Coronary artery (tissue), 2 donors: Measurements from ENCODE around the gene TUBGCP2.

ENCODE experiments used
- DNase-seq: peaks from one replicate; pipeline ENCODE4 v3.0.0-alpha.2; 2017; ENCODE audit warnings: low spot score
- H3K27ac ChIP-seq, 2 donors: fragments of 200-600 bp; sonication (generic); one replicate each; pipeline ENCODE4 v1.5.1; 2016 to 2019
- H3K4me3 ChIP-seq: fragments of 200-600 bp; sonication (generic); 2 replicates; pipeline ENCODE4 v1.5.1; 2016; ENCODE audit warnings: mild to moderate bottlenecking, moderate library complexity
- CTCF ChIP-seq: fragments of 200-600 bp; sonication (generic); IDR thresholded peaks from one replicate; pipeline ENCODE4 v1.5.1; 2019; ENCODE audit warnings: antibody characterized with exemption

The TUBGCP2 gene

GRCh38 chr10:133272964-133273420, 35.7 kb downstream of the TUBGCP2 start:
- DNase-seq = no peak
- no peak for TF ChIP-seq CTCF
- Histone ChIP-seq H3K27ac (no peak overlapping the region), H3K4me3 (no peak overlapping the region)

DNA sequence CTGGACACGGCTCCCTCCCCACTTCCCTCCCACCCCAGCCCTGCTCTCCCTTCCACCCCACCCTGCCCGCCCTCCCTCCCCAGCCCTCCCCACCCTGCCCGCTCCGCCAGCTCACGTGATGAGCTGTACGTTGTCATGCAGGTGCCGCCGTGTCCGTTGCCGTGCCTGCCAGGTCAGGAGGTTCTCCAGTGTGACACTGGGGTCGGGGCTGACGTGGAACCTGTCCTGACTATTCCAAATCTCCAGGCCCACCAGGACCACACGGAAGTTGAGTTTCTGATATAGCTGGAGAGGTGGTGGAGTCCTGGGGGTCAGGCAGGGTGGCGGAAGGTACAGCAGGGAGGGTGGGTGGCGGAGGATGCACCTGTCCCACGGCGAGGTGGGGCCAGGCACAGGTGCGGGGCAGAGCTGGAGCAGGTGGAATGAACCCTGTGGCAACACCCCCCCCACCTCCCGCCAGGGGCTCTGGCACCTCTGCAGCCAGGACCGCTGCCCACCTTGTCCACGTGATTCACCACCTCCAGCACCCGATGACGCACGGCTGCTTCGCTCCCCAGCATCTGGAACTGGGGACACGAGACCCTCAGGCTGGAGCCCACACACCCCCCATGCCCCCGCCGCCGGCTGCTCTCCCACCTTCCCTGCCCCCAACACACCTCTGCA, 36.2 kb downstream of the TUBGCP2 start:
- no peak for DNase-seq
- no peak overlapping the region for H3K4me3 ChIP-seq
- TF ChIP-seq CTCF = no peak
- no peak overlapping the region for H3K27ac ChIP-seq

GRCh38 chr10:133271521-133272300, 37.0 kb downstream of the TUBGCP2 start:
- H3K4me3 ChIP-seq = no peak overlapping the region
- no peak for TF ChIP-seq CTCF
- DNase-seq = no peak
- H3K27ac ChIP-seq = no peak overlapping the region

DNA sequence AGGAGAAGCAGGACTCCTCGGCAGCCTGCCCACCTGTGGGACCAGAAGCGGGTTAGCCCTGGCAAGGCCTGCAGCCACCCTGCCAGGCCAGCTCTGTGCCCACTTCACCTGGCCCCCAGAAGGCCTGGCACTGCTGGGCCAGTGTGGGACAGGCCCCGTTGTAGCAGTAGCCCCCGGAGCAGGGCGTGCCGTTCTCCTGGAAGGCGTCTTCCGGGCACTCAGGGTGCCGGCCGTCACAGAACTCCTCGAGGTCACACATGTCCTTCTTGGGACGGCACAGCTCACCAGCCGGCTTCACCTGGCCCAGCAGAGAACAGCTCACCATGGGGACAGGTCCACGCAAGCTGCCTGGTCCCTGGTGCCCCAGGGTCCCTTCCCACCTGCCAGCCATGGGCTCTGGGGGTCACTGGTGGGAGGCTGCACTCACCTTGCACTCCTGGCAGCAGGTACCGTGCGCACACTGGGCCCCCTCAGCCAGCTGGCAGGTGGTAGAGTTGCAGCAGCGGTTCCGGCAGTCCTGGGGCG, 37.8 kb downstream of the TUBGCP2 start:
- no peak for DNase-seq
- Histone ChIP-seq H3K27ac (no peak overlapping the region), H3K4me3 (no peak overlapping the region)
- no peak for TF ChIP-seq CTCF

DNA sequence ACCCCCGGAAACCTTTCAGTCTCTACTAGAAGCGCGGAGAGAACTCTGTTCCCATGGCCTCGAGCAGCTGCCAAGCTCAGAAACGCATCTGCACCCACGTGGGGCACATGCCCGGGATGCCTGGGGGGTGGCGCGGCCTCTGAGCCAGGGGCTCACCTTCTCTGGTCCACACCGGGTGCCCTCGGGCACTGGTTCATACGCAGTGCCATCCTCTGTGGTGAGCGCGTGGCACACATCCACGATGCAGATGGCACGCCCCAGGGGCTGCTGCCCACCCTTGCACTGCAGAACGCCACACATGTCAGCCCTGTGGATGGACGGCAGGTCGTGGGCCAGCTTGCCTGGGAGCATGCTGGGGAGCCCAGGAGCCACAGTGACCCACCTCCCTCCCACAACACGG, 38.5 kb downstream of the TUBGCP2 start:
- no peak overlapping the region for H3K4me3 ChIP-seq
- TF ChIP-seq CTCF = no peak
- DNase-seq = no peak
- H3K27ac ChIP-seq = no peak overlapping the region

DNA sequence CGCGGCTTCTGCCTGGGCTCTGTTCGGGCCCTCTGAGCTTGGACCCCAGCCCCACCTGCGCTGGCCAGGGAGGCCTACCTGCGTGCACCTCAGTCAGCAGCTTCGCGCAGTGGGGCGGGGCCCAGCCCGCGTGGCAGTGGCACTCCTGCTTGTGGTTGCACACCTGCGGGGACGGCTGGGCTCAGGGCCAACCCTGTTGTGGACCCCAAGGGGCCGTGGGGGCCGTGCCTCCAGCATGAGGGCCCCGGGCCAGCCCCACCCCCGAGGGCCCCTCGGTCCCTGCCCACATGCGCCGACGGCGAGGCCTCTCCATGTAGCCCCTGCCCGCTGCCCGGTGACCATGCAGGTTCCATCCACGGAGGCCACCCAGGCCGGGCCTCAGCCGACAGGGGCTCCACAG, 39.3 kb downstream of the TUBGCP2 start:
- TF ChIP-seq CTCF = no peak
- DNase-seq = no peak
- Histone ChIP-seq H3K4me3 (no peak overlapping the region), H3K27ac (no peak overlapping the region)

DNA sequence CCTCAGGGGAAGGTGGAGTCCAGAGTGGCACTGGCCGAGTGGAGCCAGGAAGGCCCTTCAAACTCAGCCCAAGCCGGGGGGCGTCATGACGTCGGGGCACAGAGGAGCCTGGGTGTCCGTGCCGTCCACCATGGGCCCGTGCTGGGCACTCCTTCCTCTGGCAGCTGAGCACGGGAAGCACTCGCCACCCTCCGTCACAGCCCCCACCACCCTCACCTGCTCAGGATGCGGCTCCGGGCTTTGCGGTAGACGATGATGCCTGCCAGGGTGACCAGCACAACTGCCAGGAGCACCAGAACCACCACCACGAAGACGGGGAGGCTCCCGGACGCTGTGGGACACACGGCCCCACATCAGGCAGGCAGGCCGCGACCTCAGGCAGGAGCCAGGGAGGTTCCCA, 40.1 kb downstream of the TUBGCP2 start:
- H3K4me3 ChIP-seq = no peak overlapping the region
- no peak for TF ChIP-seq CTCF

More for the DNA sequence above, 40.1 kb downstream of the TUBGCP2 start:
- no peak overlapping the region for H3K27ac ChIP-seq
- DNase-seq = no peak
